Inflammatory macrophage treated with lipopolysaccharide for 4 hours (primary cell): ENCODE data around the gene DOCK10.

Experiments
- DNase-seq: peaks from one replicate; pipeline ENCODE4 v3.0.0-alpha.2; 2020

The DOCK10 gene

GRCh38 chr2:224816816-224817215, 225.5 kb downstream of the DOCK10 start:
- no peak for DNase-seq

GRCh38 chr2:224813578-224813977, 228.7 kb downstream of the DOCK10 start:
- no peak for DNase-seq

- no peak for DNase-seq
Observed at GRCh38 chr2:224807153-224807964, 234.9 kb downstream of the DOCK10 start.

GRCh38 chr2:224803930-224804329, 238.3 kb downstream of the DOCK10 start:
- no peak for DNase-seq

- DNase-seq = peak; percentile 45
Observed at GRCh38 chr2:224802407-224802806, 239.9 kb downstream of the DOCK10 start.

- DNase-seq = no peak
Observed at GRCh38 chr2:224801360-224801759, 240.9 kb downstream of the DOCK10 start.

GRCh38 chr2:224799691-224800090, 242.6 kb downstream of the DOCK10 start:
- DNase-seq = peak; percentile 58

GRCh38 chr2:224798180-224798579, 244.1 kb downstream of the DOCK10 start:
- DNase-seq = peak; percentile 46

GRCh38 chr2:224796695-224797305, 245.5 kb downstream of the DOCK10 start:
- DNase-seq = no peak

GRCh38 chr2:224793946-224794345, 248.3 kb downstream of the DOCK10 start:
- no peak for DNase-seq

GRCh38 chr2:224786848-224787247, 255.4 kb downstream of the DOCK10 start:
- DNase-seq = no peak

- DNase-seq = peak; percentile 65
Observed at GRCh38 chr2:224781400-224781799, 260.9 kb downstream of the DOCK10 start.

- DNase-seq = no peak
Observed at GRCh38 chr2:224780823-224781222, 261.4 kb downstream of the DOCK10 start.

- DNase-seq = peak; percentile 74
Observed at GRCh38 chr2:224780106-224780505, 262.2 kb downstream of the DOCK10 start.

GRCh38 chr2:224778474-224778877, 263.8 kb downstream of the DOCK10 start:
- peak; percentile 54 for DNase-seq

GRCh38 chr2:224777559-224777930, 264.7 kb downstream of the DOCK10 start:
- DNase-seq = no peak

GRCh38 chr2:224776795-224777558, 265.3 kb downstream of the DOCK10 start:
- no peak for DNase-seq

GRCh38 chr2:224775647-224776046, 266.6 kb downstream of the DOCK10 start:
- no peak for DNase-seq

- DNase-seq = no peak
Observed at GRCh38 chr2:224774735-224775134, 267.5 kb downstream of the DOCK10 start.

GRCh38 chr2:224772494-224772893, 269.8 kb downstream of the DOCK10 start:
- DNase-seq = no peak

GRCh38 chr2:224769489-224769888, 272.8 kb downstream of the DOCK10 start:
- DNase-seq = no peak

- no peak for DNase-seq
Observed at GRCh38 chr2:224764565-224765236, 277.6 kb downstream of the DOCK10 start.

GRCh38 chr2:224757934-224758548, 284.2 kb downstream of the DOCK10 start:
- no peak for DNase-seq
